ENCODE measurements around the gene PCAT7.
"Not testable (repeated sequence)": the region's sequence is repeated elsewhere in the genome, so short reads cannot be mapped to it uniquely, and the experiment has no call there.

The PCAT7 gene

GRCh38 chr9:94557376-94557775, 2.5 kb downstream of the PCAT7 start:
- POLR2A ChIA-PET = no interaction called here

DNA sequence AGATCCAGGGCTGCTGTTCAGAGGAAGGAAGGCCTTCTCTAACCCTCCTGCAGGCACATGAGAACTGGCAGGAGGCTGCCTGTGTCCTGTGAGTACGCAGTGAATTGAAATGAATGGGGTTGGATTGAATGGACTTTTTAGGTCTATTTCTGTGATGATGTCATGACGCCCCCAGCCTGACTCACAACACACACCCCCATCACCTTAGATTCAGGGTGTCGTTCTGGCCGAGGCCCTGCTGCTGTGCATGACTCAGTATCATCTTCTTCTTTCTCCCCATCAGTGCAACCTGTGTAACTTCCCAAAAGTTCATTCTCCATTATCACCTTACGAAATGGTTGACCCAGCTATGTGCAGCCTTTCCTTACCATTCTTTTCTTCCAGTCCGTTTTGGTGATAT, 5.4 kb downstream of the PCAT7 start:
- DNase-seq (ENCODE audit: extremely low spot score) = no peak
- TF ChIP-seq CTCF (IDR thresholded peaks at IDR 0.05; ENCODE audit: control extremely low read depth, extremely low read depth, low read depth, missing control alignments) = no peak
- ChIA-PET CTCF (no interaction called here), POLR2A (no interaction called here)

More at GRCh38 chr9:94557376-94557775, 2.5 kb downstream of the PCAT7 start:
- DNase-seq (ENCODE audit: extremely low spot score) = no peak
- TF ChIP-seq CTCF (IDR thresholded peaks at IDR 0.05; ENCODE audit: control extremely low read depth, extremely low read depth, low read depth, missing control alignments) = no peak
- CTCF ChIA-PET = no interaction called here

- POLR2A ChIA-PET = no interaction called here
Measured at GRCh38 chr9:94563548-94563947, 8.7 kb downstream of the PCAT7 start.

GRCh38 chr9:94564279-94564678, 9.4 kb downstream of the PCAT7 start:
- DNase-seq (ENCODE audit: extremely low spot score); CTCF ChIA-PET: not testable (repeated sequence)
- POLR2A ChIA-PET = interaction anchor here (0.5 kb wide), 1 partner anchor 296 kb away, joined by 8 read pairs; no protein-coding TSS in a partner anchor

More at GRCh38 chr9:94563548-94563947, 8.7 kb downstream of the PCAT7 start:
- CTCF ChIA-PET = interaction anchor here (1.0 kb wide), 1 partner anchor 9 kb away, joined by 3 read pairs; the partner anchor contains the start of gene PCAT7
- no peak for TF ChIP-seq CTCF (IDR thresholded peaks at IDR 0.05; ENCODE audit: control extremely low read depth, extremely low read depth, low read depth, missing control alignments)
- no peak for DNase-seq (ENCODE audit: extremely low spot score)

DNA sequence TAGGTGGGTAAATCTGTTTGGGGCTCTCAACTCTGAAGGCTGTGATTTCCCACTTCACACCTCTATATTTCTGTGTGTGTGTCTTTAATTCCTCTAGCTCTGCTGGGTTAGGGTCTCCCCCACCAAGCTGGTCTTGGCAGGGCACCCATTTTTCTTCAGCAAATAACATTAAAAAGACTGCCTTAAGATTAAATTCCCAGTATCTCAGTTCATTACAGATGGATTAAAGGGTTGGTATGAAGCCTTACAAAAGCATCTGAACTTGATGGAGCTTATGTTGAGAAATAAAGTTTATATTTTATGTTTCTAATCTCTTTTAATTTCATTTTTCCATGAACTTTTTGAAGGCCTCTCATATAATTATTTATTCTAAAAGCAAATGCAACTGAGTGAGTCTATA, 11.7 kb downstream of the PCAT7 start:
- CTCF ChIA-PET = interaction anchor here (1.6 kb wide), 1 partner anchor 12 kb away, joined by 3 read pairs; the partner anchor contains the start of gene PCAT7
- TF ChIP-seq CTCF (IDR thresholded peaks at IDR 0.05; ENCODE audit: control extremely low read depth, extremely low read depth, low read depth, missing control alignments) = no peak
- no peak for DNase-seq (ENCODE audit: extremely low spot score)
- POLR2A ChIA-PET = no interaction called here

- TF ChIP-seq CTCF (IDR thresholded peaks at IDR 0.05; ENCODE audit: control extremely low read depth, extremely low read depth, low read depth, missing control alignments) = no peak
- ChIA-PET CTCF (no interaction called here), POLR2A (no interaction called here)
- DNase-seq (ENCODE audit: extremely low spot score) = no peak
Measured at GRCh38 chr9:94567271-94567670, 12.4 kb downstream of the PCAT7 start.

- CTCF ChIA-PET = no interaction called here
- TF ChIP-seq CTCF (IDR thresholded peaks at IDR 0.05; ENCODE audit: control extremely low read depth, extremely low read depth, low read depth, missing control alignments) = no peak
- no peak for DNase-seq (ENCODE audit: extremely low spot score)
- POLR2A ChIA-PET = no interaction called here
Measured at GRCh38 chr9:94568250-94568889, 13.5 kb downstream of the PCAT7 start.
